CD4-positive, alpha-beta T cell (primary cell): ENCODE measurements around the gene TADA3. TPM values are rescaled to one million over a fixed set of nuclear protein-coding genes. Genes with fewer than 3 reads are reported as not detected.

Experiments used
- ATAC-seq: fragments of 200-7000 bp; cut with Tn5 transposase; one replicate; pipeline ENCODE4 v1.10.0; 2022; ENCODE audit warnings: mild to moderate bottlenecking; ENCODE audit not compliant: poor library complexity
- CTCF ChIA-PET: fragments of 350-600 bp; sonication (Branson Sonifier 250); formaldehyde crosslinking; loops from one replicate; lab custom pipeline; 2021; ENCODE audit warnings: antibody characterized with exemption, inconsistent platforms; lab: Charles Lee
- POLR2A ChIA-PET: fragments of 350-600 bp; sonication (Branson Sonifier 250); formaldehyde crosslinking; loops from one replicate; lab custom pipeline; 2021; ENCODE audit warnings: antibody characterized with exemption, inconsistent platforms; lab: Charles Lee
- DNase-seq, 14 experiments: peaks; one replicate each; pipeline ENCODE4 v3.0.0-alpha.2; 2013 to 2020; ENCODE audit warnings: mixed read lengths in 2 of 14
- H3K27ac ChIP-seq, 2 donors: one replicate each; pipeline versions ENCODE4 v1.5.1 to v1.7.0; 2013; ENCODE audit warnings: low read length in 2 of 2, low read depth in 1 of 2, mild to moderate bottlenecking in 1 of 2
- H3K27me3 ChIP-seq, 2 experiments: 1 replicate in 1 of 2; 2 replicates in 1 of 2; pipeline versions ENCODE4 v1.6.1 to v1.7.0; 2013; ENCODE audit warnings: low read length in 2 of 2, control low read depth in 1 of 2, mild to moderate bottlenecking in 1 of 2, moderate library complexity in 1 of 2; ENCODE audit not compliant: insufficient read depth in 2 of 2, control insufficient read depth in 1 of 2
- H3K36me3 ChIP-seq: one replicate; pipeline ENCODE4 v1.6.1; 2013; ENCODE audit warnings: low read length, control low read depth; ENCODE audit not compliant: insufficient read depth
- H3K4me1 ChIP-seq: one replicate; pipeline ENCODE4 v1.6.1; 2013; ENCODE audit warnings: low read length, control low read depth; ENCODE audit not compliant: insufficient read depth
- H3K4me3 ChIP-seq: one replicate; pipeline ENCODE4 v1.5.1; 2013; ENCODE audit warnings: mild to moderate bottlenecking, low read length, moderate library complexity
- H3K9me3 ChIP-seq, 2 experiments: 1 replicate in 1 of 2; 2 replicates in 1 of 2; pipeline versions ENCODE4 v1.6.1 to v1.7.0; 2013; ENCODE audit warnings: low read length in 2 of 2, mild to moderate bottlenecking in 2 of 2, control low read depth in 1 of 2, moderate library complexity in 1 of 2; ENCODE audit not compliant: control insufficient read depth in 1 of 2, insufficient read depth in 1 of 2
- H3K27ac Mint-ChIP-seq: one replicate; pipeline ENCODE4 v1.8.0; 2020; ENCODE audit warnings: mixed read lengths
- H3K27me3 Mint-ChIP-seq: one replicate; pipeline ENCODE4 v1.8.0; 2021; ENCODE audit warnings: mixed read lengths
- H3K36me3 Mint-ChIP-seq: one replicate; pipeline ENCODE4 v1.8.0; 2021; ENCODE audit warnings: low read depth, mixed read lengths
- H3K4me1 Mint-ChIP-seq: one replicate; pipeline ENCODE4 v1.8.0; 2021; ENCODE audit warnings: low read depth, mixed read lengths
- H3K4me3 Mint-ChIP-seq: one replicate; pipeline ENCODE4 v1.8.0; 2020; ENCODE audit warnings: mild to moderate bottlenecking, mixed read lengths
- H3K9me3 Mint-ChIP-seq: one replicate; pipeline ENCODE4 v1.8.0; 2020; ENCODE audit warnings: mixed read lengths
- CTCF ChIP-seq: fragments of 200-600 bp; IDR thresholded peaks from one replicate; pipeline ENCODE4 v1.8.0; 2022; ENCODE audit warnings: antibody characterized with exemption, mild to moderate bottlenecking
- intact Hi-C, 2 experiments: fragments of 100-400 bp; cut with DNase I in 1 of 2; cut with micrococcal nuclease in 1 of 2; formaldehyde crosslinking; loops; one replicate each; pipeline versions ENCODE4 v1.15.1 to v1.9.0; 2023 to 2025; cut with DNase I, micrococcal nuclease
- total RNA-seq, 174 experiments: library from RNA in 2 of 174; stranded (reverse) in 2 of 174; gene quantifications; one replicate each; pipeline ENCODE4 v1.2.3 and lab custom pipeline; 2021 to 2026

The TADA3 gene
- total RNA-seq, 2 experiments from 2014 or later: 14.7 to 16.5 TPM

GRCh38 chr3:9818666-9819335 is 26.5 kb upstream of the TADA3 start:
- H3K36me3 ChIP-seq: peaks cover 3% of the 10 kb centered on the region
- no peaks in the 10 kb centered on the region for H3K9me3 ChIP-seq
- no peak overlapping the region for H3K4me3 ChIP-seq
- TF ChIP-seq CTCF: no peak
- DNase-seq (no peak), ATAC-seq (no peak)
- no peaks in the 10 kb centered on the region for H3K36me3 Mint-ChIP-seq
- no peaks in the 10 kb centered on the region for H3K4me1 ChIP-seq
- no peaks in the 10 kb centered on the region for H3K9me3 Mint-ChIP-seq
- intact Hi-C loops: no loop called here
- H3K27me3 Mint-ChIP-seq: no peaks in the 10 kb centered on the region
- H3K27ac ChIP-seq: no peak overlapping the region
- no peak overlapping the region for H3K4me3 Mint-ChIP-seq
- no peaks in the 10 kb centered on the region for H3K4me1 Mint-ChIP-seq
- H3K27me3 ChIP-seq: no peaks in the 10 kb centered on the region
- ChIA-PET CTCF (no interaction called here), POLR2A (no interaction called here)
- no peak overlapping the region for H3K27ac Mint-ChIP-seq

- Histone ChIP-seq H3K9me3 (no peaks in the 10 kb centered on the region), H3K4me1 (no peaks in the 10 kb centered on the region), H3K27me3 (no peaks in the 10 kb centered on the region), H3K27ac (no peak overlapping the region), H3K4me3 (no peak overlapping the region), H3K36me3 (peaks cover 9% of the 10 kb centered on the region)
- DNase-seq (no peak), ATAC-seq (no peak)
- Mint-ChIP-seq H3K27ac (no peak overlapping the region), H3K4me3 (no peak overlapping the region), H3K9me3 (no peaks in the 10 kb centered on the region), H3K27me3 (no peaks in the 10 kb centered on the region), H3K4me1 (no peaks in the 10 kb centered on the region), H3K36me3 (no peaks in the 10 kb centered on the region)
- ChIA-PET CTCF (no interaction called here), POLR2A (no interaction called here)
- TF ChIP-seq CTCF: no peak
- intact Hi-C loops: no loop called here
Observed at GRCh38 chr3:9817436-9817835, 25.2 kb upstream of the TADA3 start.

- ChIA-PET POLR2A (no interaction called here), CTCF (no interaction called here)
- no peak for TF ChIP-seq CTCF
- no peak overlapping the region for H3K4me3 ChIP-seq
- Mint-ChIP-seq H3K4me1 (peaks cover 7% of the 10 kb centered on the region), H3K27ac (no peak overlapping the region), H3K4me3 (no peak overlapping the region), H3K9me3 (no peaks in the 10 kb centered on the region), H3K36me3 (peaks cover 7% of the 10 kb centered on the region), H3K27me3 (no peaks in the 10 kb centered on the region)
- DNase-seq (no peak), ATAC-seq (no peak)
- H3K27me3 ChIP-seq: no peaks in the 10 kb centered on the region
- intact Hi-C loops: no loop called here
- peaks cover 1% of the 10 kb centered on the region for H3K4me1 ChIP-seq
- peaks cover 9% of the 10 kb centered on the region for H3K36me3 ChIP-seq
- H3K27ac ChIP-seq: no peak overlapping the region
- H3K9me3 ChIP-seq: no peaks in the 10 kb centered on the region
Observed at GRCh38 chr3:9815986-9816385, 23.7 kb upstream of the TADA3 start.
